GM06990 (cell line): Measurements from ENCODE around the gene PUS7.

ENCODE experiments used
- DNase-seq: peaks from one replicate; pipeline ENCODE4 v3.0.0-alpha.2; 2011; ENCODE audit not compliant: insufficient read length; ENCODE audit errors: extremely low read depth
- H3K27me3 ChIP-seq: replicated peaks from 2 replicates; pipeline ENCODE4 v1.6.0; 2011; ENCODE audit warnings: low read length; ENCODE audit not compliant: control insufficient read depth, insufficient read depth
- H3K36me3 ChIP-seq: 2 replicates; pipeline ENCODE4 v1.5.1; 2011; ENCODE audit warnings: low read length; ENCODE audit not compliant: control insufficient read depth, insufficient read depth
- H3K4me3 ChIP-seq: replicated peaks from 2 replicates; pipeline ENCODE4 v1.5.1; 2011; ENCODE audit warnings: low read depth, mild to moderate bottlenecking, control low read depth, low read length
- TF ChIP-seq, protein P1 (sequence below): IDR thresholded peaks from 2 replicates; pipeline ENCODE4 v1.5.1; 2011; ENCODE audit warnings: low read length, control low read depth, mild to moderate bottlenecking, inconsistent platforms; ENCODE audit not compliant: insufficient read depth, poor library complexity, severe bottlenecking

The PUS7 gene

DNA sequence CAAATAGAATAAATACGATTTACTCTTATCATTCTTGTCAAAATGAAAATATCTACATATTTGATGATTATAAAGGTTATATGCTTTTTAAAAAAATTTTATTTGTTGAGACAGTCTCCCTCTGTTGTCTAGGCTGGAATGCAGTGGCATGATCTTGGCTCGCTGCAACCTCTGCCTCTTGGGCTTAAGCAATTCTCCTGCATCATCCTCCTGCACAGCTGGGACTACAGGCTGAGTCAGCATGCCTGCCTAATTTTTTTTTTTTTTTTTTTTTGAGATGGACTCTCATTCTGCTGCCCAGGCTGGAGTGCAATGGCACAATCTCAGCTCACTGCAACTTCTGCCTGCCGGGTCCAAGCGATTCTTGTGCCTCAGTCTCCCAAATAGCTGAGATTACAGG is 48.9 kb downstream of the PUS7 start:
- Histone ChIP-seq H3K36me3 (no peaks in the 10 kb centered on the region), H3K27me3 (no peaks in the 10 kb centered on the region), H3K4me3 (no peak overlapping the region)
- TF ChIP-seq, protein P1, sequence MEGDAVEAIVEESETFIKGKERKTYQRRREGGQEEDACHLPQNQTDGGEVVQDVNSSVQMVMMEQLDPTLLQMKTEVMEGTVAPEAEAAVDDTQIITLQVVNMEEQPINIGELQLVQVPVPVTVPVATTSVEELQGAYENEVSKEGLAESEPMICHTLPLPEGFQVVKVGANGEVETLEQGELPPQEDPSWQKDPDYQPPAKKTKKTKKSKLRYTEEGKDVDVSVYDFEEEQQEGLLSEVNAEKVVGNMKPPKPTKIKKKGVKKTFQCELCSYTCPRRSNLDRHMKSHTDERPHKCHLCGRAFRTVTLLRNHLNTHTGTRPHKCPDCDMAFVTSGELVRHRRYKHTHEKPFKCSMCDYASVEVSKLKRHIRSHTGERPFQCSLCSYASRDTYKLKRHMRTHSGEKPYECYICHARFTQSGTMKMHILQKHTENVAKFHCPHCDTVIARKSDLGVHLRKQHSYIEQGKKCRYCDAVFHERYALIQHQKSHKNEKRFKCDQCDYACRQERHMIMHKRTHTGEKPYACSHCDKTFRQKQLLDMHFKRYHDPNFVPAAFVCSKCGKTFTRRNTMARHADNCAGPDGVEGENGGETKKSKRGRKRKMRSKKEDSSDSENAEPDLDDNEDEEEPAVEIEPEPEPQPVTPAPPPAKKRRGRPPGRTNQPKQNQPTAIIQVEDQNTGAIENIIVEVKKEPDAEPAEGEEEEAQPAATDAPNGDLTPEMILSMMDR: no peak
- no peak for DNase-seq

DNA sequence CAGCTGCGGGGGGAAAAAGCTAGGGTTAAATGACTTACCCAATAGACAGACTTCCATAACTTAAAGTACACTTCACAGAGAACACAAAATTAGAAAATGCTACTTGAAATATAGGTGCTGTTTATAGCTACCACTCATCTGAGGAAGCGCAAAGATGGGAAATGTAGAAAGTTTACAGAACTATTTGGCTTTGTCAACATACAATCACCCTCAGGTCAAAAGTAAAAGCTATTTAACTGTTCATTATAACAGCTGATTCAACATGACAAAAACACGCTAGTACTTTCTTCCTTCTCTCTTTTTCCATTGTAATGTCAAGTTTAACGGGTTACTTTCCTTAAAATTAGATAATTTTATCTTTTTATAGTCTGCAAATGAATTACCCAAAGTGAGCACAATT is 51.2 kb downstream of the PUS7 start:
- Histone ChIP-seq H3K27me3 (no peaks in the 10 kb centered on the region), H3K36me3 (no peaks in the 10 kb centered on the region), H3K4me3 (no peak overlapping the region)
- DNase-seq: no peak
- TF ChIP-seq, protein P1: no peak

GRCh38 chr7:105470090-105470489 is 52.0 kb downstream of the PUS7 start:
- Histone ChIP-seq H3K4me3 (no peak overlapping the region), H3K27me3 (no peaks in the 10 kb centered on the region), H3K36me3 (no peaks in the 10 kb centered on the region)
- TF ChIP-seq, protein P1: no peak
- DNase-seq: no peak

- peaks cover 2% of the 10 kb centered on the region for H3K36me3 ChIP-seq
- TF ChIP-seq, protein P1: no peak
- no peak for DNase-seq
Measured at GRCh38 chr7:105462765-105463420, 59.2 kb downstream of the PUS7 start.

DNA sequence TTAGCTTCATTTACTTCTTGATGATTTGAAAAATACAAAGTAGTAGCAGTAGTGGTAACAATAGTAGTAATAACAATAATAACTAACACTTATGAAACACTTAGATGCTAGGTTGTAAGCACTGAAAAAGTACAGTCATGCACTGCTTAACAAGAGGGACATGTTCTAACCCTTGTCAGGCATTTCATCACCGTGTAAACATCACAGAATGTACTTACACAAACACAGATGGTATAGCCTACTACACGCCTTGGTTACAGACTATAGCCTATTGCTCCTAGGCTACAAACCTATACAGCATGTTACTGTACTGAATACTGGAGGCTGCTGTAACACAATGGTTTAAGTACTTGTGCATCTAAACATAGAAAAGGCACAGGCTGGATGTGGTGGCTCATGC is 60.6 kb downstream of the PUS7 start:
- DNase-seq: no peak
- peaks cover 2% of the 10 kb centered on the region for H3K36me3 ChIP-seq
- TF ChIP-seq, protein P1: no peak
- H3K4me3 ChIP-seq: no peak overlapping the region
- H3K27me3 ChIP-seq: no peaks in the 10 kb centered on the region

More at GRCh38 chr7:105462765-105463420, 59.2 kb downstream of the PUS7 start:
- no peaks in the 10 kb centered on the region for H3K27me3 ChIP-seq
- no peak overlapping the region for H3K4me3 ChIP-seq
